H1 (cell line): ENCODE results near the gene GRIK2. TPM values are rescaled to one million over a fixed set of nuclear protein-coding genes. Genes with fewer than 3 reads are reported as not detected.
"Not testable (repeated sequence)": the region's sequence is repeated elsewhere in the genome, so short reads cannot be mapped to it uniquely, and the experiment has no call there.

Source experiments
- CTCF ChIA-PET: fragments of 300-600 bp; sonication (Branson Sonifier 250); formaldehyde crosslinking; loops from one replicate; lab custom pipeline; 2021; ENCODE audit not compliant: partially characterized antibody; lab: Charles Lee
- POLR2A ChIA-PET: fragments of 300-600 bp; sonication (Branson Sonifier 250); formaldehyde crosslinking; loops from one replicate; lab custom pipeline; 2021; ENCODE audit warnings: inconsistent platforms; ENCODE audit not compliant: partially characterized antibody; lab: Charles Lee
- DNase-seq, 2 experiments: peaks; one replicate each; pipeline versions ENCODE4 v3.0.0 to v3.0.0-alpha.2; 2010 to 2022; ENCODE audit warnings: low spot score in 2 of 2, low read depth in 1 of 2, mixed read lengths in 1 of 2
- FAIRE-seq: peaks from 2 replicates; lab custom pipeline; 2011; peaks lifted over from hg19 to GRCh38; lab: Jason Lieb, UNC
- H2AFZ ChIP-seq: 2 replicates; pipeline ENCODE4 v1.8.1; 2012; ENCODE audit warnings: low read length, inconsistent platforms
- H2AK5ac ChIP-seq: 2 replicates; pipeline ENCODE4 v1.6.1; 2013; ENCODE audit warnings: low read depth, low read length
- H2BK120ac ChIP-seq: replicated peaks from 2 replicates; pipeline ENCODE3; 2013; ENCODE audit warnings: low read depth, low read length, inconsistent platforms
- H2BK12ac ChIP-seq: 2 replicates; pipeline ENCODE4 v1.6.1; 2013; ENCODE audit warnings: low read depth, low read length
- H2BK15ac ChIP-seq: 2 replicates; pipeline ENCODE4 v1.6.1; 2013; ENCODE audit warnings: low read length
- H2BK20ac ChIP-seq: 2 replicates; pipeline ENCODE4 v1.6.1; 2013; ENCODE audit warnings: low read length
- H2BK5ac ChIP-seq: 2 replicates; pipeline ENCODE4 v1.6.1; 2013; ENCODE audit warnings: low read depth, low read length
- H3K14ac ChIP-seq: 2 replicates; pipeline ENCODE4 v1.6.1; 2013; ENCODE audit warnings: inconsistent platforms; ENCODE audit not compliant: insufficient read length
- H3K18ac ChIP-seq: 2 replicates; pipeline ENCODE4 v1.6.1; 2013; ENCODE audit warnings: low read length; ENCODE audit errors: extremely low read depth
- H3K23ac ChIP-seq: 2 replicates; pipeline ENCODE4 v1.6.1; 2013; ENCODE audit warnings: inconsistent platforms; ENCODE audit not compliant: insufficient read length
- H3K23me2 ChIP-seq: 2 replicates; pipeline ENCODE4 v1.6.1; 2013; ENCODE audit warnings: low read depth, low read length
- H3K27ac ChIP-seq: 2 replicates; pipeline ENCODE4 v1.6.1; 2011; ENCODE audit warnings: low read depth, low read length, inconsistent platforms
- H3K27me3 ChIP-seq, 4 experiments: replicated peaks in 1 of 4; 1 replicate in 1 of 4; 2 replicates in 3 of 4; pipeline versions ENCODE4 v1.6.1 to v1.8.1; 2011 to 2013; ENCODE audit warnings: low read length in 3 of 4, mild to moderate bottlenecking in 3 of 4, inconsistent platforms in 2 of 4, mixed read lengths in 2 of 4, moderate library complexity in 1 of 4; ENCODE audit not compliant: control insufficient read depth in 3 of 4, insufficient read depth in 3 of 4; ENCODE audit errors: extremely low read depth in 1 of 4
- H3K36me3 ChIP-seq, 4 experiments: 2 replicates each; pipeline versions ENCODE4 v1.6.1 to v1.8.1; 2011 to 2013; ENCODE audit warnings: mild to moderate bottlenecking in 4 of 4, low read length in 3 of 4, moderate library complexity in 2 of 4, control low read depth in 1 of 4, inconsistent platforms in 1 of 4; ENCODE audit not compliant: insufficient read depth in 4 of 4, control insufficient read depth in 2 of 4
- H3K4ac ChIP-seq: replicated peaks from 2 replicates; pipeline ENCODE3; 2013; ENCODE audit warnings: low read length, low read depth, mixed read lengths, inconsistent platforms; ENCODE audit not compliant: insufficient read length
- H3K4me1 ChIP-seq, 4 experiments: replicated peaks in 1 of 4; 1 replicate in 1 of 4; 2 replicates in 3 of 4; pipeline versions ENCODE4 v1.6.1 to v1.8.1; 2011 to 2013; ENCODE audit warnings: low read length in 3 of 4, inconsistent platforms in 2 of 4, mixed read lengths in 1 of 4; ENCODE audit not compliant: insufficient read depth in 4 of 4, control insufficient read depth in 3 of 4
- H3K4me2 ChIP-seq, 2 experiments: 2 replicates each; pipeline versions ENCODE4 v1.6.1 to v1.8.1; 2011 to 2013; ENCODE audit warnings: low read depth in 2 of 2, low read length in 2 of 2, control low read depth in 1 of 2, inconsistent platforms in 1 of 2, mild to moderate bottlenecking in 1 of 2; ENCODE audit not compliant: insufficient read depth in 1 of 2
- H3K4me3 ChIP-seq, 4 experiments: fragments of 200-600, 300-600 bp in 1 of 4; sonication (generic), shearing (Covaris generic), sonication (Bioruptor Twin) in 1 of 4; 2 replicates each; pipeline versions ENCODE4 v1.5.1 to v1.8.1; 2011 to 2016; ENCODE audit warnings: low read length in 4 of 4, low read depth in 3 of 4, control low read depth in 2 of 4, inconsistent platforms in 2 of 4, mild to moderate bottlenecking in 2 of 4, mixed read lengths in 1 of 4, moderate library complexity in 1 of 4; ENCODE audit not compliant: insufficient read depth in 2 of 4; ENCODE audit errors: extremely low read depth in 1 of 4
- H3K56ac ChIP-seq: replicated peaks from 2 replicates; pipeline ENCODE3; 2013; ENCODE audit warnings: low read depth, mild to moderate bottlenecking, mixed read lengths, low read length, inconsistent platforms; ENCODE audit not compliant: insufficient read length
- H3K79me1 ChIP-seq: 2 replicates; pipeline ENCODE4 v1.6.1; 2013; ENCODE audit warnings: low read depth, low read length, control low read depth
- H3K79me2 ChIP-seq, 2 experiments: 2 replicates each; pipeline versions ENCODE4 v1.6.1 to v1.8.1; 2012 to 2013; ENCODE audit warnings: low read length in 2 of 2, mild to moderate bottlenecking in 2 of 2, inconsistent platforms in 1 of 2; ENCODE audit not compliant: insufficient read depth in 2 of 2, control insufficient read depth in 1 of 2
- H3K9ac ChIP-seq, 4 experiments: replicated peaks in 1 of 4; 1 replicate in 1 of 4; 2 replicates in 3 of 4; pipeline versions ENCODE4 v1.6.1 to v1.8.1; 2011 to 2013; ENCODE audit warnings: low read depth in 3 of 4, low read length in 3 of 4, control low read depth in 2 of 4, mild to moderate bottlenecking in 2 of 4, moderate library complexity in 2 of 4, inconsistent platforms in 1 of 4; ENCODE audit errors: extremely low read depth in 1 of 4
- H3K9me3 ChIP-seq, 2 experiments: 2 replicates each; pipeline versions ENCODE4 v1.6.1 to v1.8.1; 2012 to 2013; ENCODE audit warnings: mild to moderate bottlenecking in 2 of 2, moderate library complexity in 2 of 2, control low read depth in 1 of 2, inconsistent platforms in 1 of 2, low read depth in 1 of 2, low read length in 1 of 2, mixed read lengths in 1 of 2; ENCODE audit not compliant: insufficient read depth in 2 of 2
- H4K20me1 ChIP-seq, 2 experiments: replicated peaks in 1 of 2; 2 replicates each; pipeline versions ENCODE3 to v1.8.1; 2011 to 2013; ENCODE audit warnings: inconsistent platforms in 2 of 2, low read length in 2 of 2, mild to moderate bottlenecking in 1 of 2; ENCODE audit not compliant: insufficient read depth in 2 of 2, control insufficient read depth in 1 of 2
- H4K5ac ChIP-seq: 2 replicates; pipeline ENCODE4 v1.6.1; 2013; ENCODE audit warnings: low read length, low read depth, mixed read lengths, inconsistent platforms; ENCODE audit not compliant: insufficient read length
- H4K8ac ChIP-seq: 2 replicates; pipeline ENCODE4 v1.8.0; 2013; ENCODE audit warnings: mild to moderate bottlenecking, moderate library complexity, low read length, inconsistent platforms; ENCODE audit not compliant: insufficient read depth; ENCODE audit errors: extremely low read depth
- H4K91ac ChIP-seq: replicated peaks from 2 replicates; pipeline ENCODE3; 2013; ENCODE audit warnings: low read length, mixed read lengths, inconsistent platforms; ENCODE audit not compliant: insufficient read length
- WGBS, 2 experiments: shearing (Covaris generic) in 1 of 2; methylation state at CpG; one replicate each; pipeline versions ENCODE4 v1.1.6 to v1.1.7; 2013 to 2015; ENCODE audit warnings: low lambda C conversion rate in 2 of 2, mixed read lengths in 2 of 2, inconsistent platforms in 1 of 2, low coverage in 1 of 2, missing lambda C conversion rate in 1 of 2; ENCODE audit not compliant: insufficient replicate concordance in 2 of 2, insufficient coverage in 1 of 2, insufficient read length in 1 of 2; ENCODE audit errors: extremely low coverage in 1 of 2, missing lambda C conversion rate in 1 of 2; 5-methylcytosine and 5-hydroxymethylcytosine counted together
- polyA plus RNA-seq, 7 experiments: library from polyadenylated mRNA; depleted of rRNA in 3 of 7; stranded (reverse) in 5 of 7; unstranded in 2 of 7; fragments of >200 nt in 5 of 7; fragments of 200-250 nt in 2 of 7; gene quantifications; 1 replicate in 5 of 7; 2 replicates in 1 of 7; 4 replicates in 1 of 7; pipeline versions ENCODE4 v1.2.1 to v1.2.3, GENCODE V29; 2011 to 2013; ENCODE audit warnings: missing spikeins in 2 of 7, mixed read lengths in 2 of 7
- total RNA-seq: library from RNA; stranded (reverse); fragmentation: NEBNext Ultra II Directional; extraction: Animal tissue kit (Norgen Biotek cat#: 25700); gene quantifications from 2 replicates; pipeline ENCODE4 v1.2.1, GENCODE V29; 2021

GRIK2 gene
- total and polyA plus RNA-seq, 2 of the 8 experiments (the other 6 are each of a cell fraction or from before 2014, with no cell fraction given): 1.8 to 2.2 TPM

GRCh38 chr6:101383747-101384146 is 9.8 kb upstream of the GRIK2 start:
- H3K9me3 ChIP-seq, H3K4me1 ChIP-seq, H3K79me2 ChIP-seq, CTCF ChIA-PET, H3K23ac ChIP-seq, H3K4me3 ChIP-seq, H4K5ac ChIP-seq, H2AK5ac ChIP-seq, H3K27ac ChIP-seq, H2BK5ac ChIP-seq, H3K56ac ChIP-seq, H4K20me1 ChIP-seq, H3K18ac ChIP-seq, H3K9ac ChIP-seq, H3K14ac ChIP-seq, H2AFZ ChIP-seq, H2BK15ac ChIP-seq, H3K23me2 ChIP-seq, POLR2A ChIA-PET, H4K91ac ChIP-seq, H4K8ac ChIP-seq, H3K4me2 ChIP-seq, DNase-seq, H3K36me3 ChIP-seq, H3K79me1 ChIP-seq, H3K4ac ChIP-seq, H2BK120ac ChIP-seq, H2BK12ac ChIP-seq, H3K27me3 ChIP-seq, FAIRE-seq, H2BK20ac ChIP-seq: not testable (repeated sequence)
- 98% methylated on average over 5 of the region's 5 CpGs; no CpG with 5 or more reads in 1 of the 2 experiments for WGBS, 2 experiments
